ENCODE measurements around the gene CLOCK.

The CLOCK gene

DNA sequence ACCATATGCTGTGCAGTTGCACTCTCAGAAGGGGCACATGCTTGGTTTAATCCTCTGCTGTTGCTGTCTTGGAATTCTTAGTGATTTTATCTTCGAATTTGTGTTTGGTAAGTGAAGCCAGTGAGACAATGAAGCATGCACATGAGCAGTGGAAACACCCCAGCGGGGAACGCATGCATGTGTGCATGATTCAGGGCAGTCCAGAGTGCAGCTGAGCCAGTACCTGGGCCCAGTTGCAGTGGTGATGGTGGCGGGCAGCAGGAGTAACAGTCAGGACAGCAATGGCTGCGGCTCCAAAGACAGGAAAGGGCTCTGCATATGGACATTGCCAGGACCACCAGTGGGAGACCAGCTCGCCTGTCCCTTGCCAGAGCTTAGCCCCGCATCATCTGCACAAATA, 165.2 kb downstream of the CLOCK start:
- no peak for DNase-seq (ENCODE audit: low read depth in 2 of 2)

DNA sequence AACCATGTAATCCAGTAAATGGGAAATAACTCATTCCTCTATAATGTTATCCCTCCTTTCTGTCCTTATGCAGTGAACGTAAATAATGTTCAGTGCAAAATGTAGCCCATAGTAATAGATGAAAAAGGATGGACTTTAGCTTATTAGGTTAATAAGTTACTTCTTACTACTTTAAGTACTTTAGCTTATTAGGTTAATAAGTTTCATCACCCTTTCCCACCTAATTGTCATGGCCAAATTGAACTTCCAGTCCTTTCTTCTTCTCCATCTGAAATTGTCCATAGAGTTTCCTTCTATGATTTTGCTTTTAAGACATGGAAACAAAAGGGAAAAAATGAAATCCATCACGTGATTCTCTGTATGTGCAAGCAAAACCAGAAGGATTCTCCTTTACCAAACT, 166.1 kb downstream of the CLOCK start:
- no peak for DNase-seq (ENCODE audit: low read depth in 2 of 2)

DNA sequence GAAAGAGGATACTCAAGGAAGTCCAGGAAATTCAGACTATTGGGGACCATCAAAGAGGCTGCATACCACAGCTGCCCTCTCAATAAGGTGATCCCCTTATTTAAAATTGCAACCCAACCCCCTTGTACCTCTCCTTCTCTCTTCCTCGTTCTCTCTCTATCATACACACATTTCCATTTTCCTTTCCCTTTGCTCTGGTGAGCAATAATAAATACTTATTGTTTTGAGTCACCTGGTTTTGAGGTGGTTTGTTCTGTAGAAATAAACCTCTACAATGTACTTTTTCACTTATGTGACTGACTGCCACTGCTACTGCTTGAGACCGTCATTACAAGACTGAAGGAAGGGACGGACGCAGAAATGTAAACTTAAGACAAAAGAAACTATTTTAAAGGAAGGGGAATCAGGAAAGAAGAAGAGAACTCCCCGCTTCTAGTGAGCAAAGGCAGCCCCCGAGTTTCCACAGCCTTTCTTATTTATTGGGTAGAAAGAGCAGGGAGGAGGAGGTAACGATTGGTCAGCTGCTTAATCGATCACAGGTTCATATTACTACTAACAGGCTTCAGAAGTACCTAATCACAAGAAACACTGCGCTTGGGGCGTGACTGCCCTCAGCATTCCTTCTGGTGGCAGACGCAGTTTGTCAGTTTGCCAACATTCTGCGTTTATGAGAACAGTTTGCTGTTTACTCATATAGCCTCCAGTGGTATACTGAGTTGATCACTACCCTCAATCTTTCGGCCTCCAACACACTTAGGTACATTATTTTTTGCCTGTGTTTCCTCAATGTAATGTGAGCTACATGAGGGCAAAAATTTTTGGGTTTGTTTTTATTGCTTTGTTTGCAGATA, 167.9 kb downstream of the CLOCK start:
- no peak for DNase-seq (ENCODE audit: low read depth in 2 of 2)
